Amniotic epithelial cell (primary cell): ENCODE data around the gene ACADSB.

Experiments used
- DNase-seq: peaks from one replicate; pipeline ENCODE4 v3.0.0-alpha.2; 2010; ENCODE audit warnings: low read depth

The ACADSB gene

GRCh38 chr10:123004298-123004697, 4.5 kb upstream of the ACADSB start:
- no peak for DNase-seq

- DNase-seq = peak; percentile 47
Observed at GRCh38 chr10:123007558-123008354, 1.1 kb upstream of the ACADSB start.

- DNase-seq = peak; percentile 3
Observed at GRCh38 chr10:123009105-123009820, 457 bp downstream of the ACADSB start.

- DNase-seq = no peak
Observed at GRCh38 chr10:123011987-123012386, 3.2 kb downstream of the ACADSB start.

GRCh38 chr10:123013456-123014419, 4.9 kb downstream of the ACADSB start:
- peak; percentile 8 for DNase-seq

- DNase-seq = no peak
Observed at GRCh38 chr10:123014772-123015171, 6.0 kb downstream of the ACADSB start.

- no peak for DNase-seq
Observed at GRCh38 chr10:123016228-123016627, 7.4 kb downstream of the ACADSB start.

GRCh38 chr10:123017421-123018165, 8.8 kb downstream of the ACADSB start:
- DNase-seq = no peak

- DNase-seq = no peak
Observed at GRCh38 chr10:123018531-123018930, 9.7 kb downstream of the ACADSB start.

GRCh38 chr10:123019264-123019663, 10.5 kb downstream of the ACADSB start:
- no peak for DNase-seq

GRCh38 chr10:123019941-123020703, 11.3 kb downstream of the ACADSB start:
- no peak for DNase-seq

- peak; percentile 15 for DNase-seq
Observed at GRCh38 chr10:123021517-123021916, 12.7 kb downstream of the ACADSB start.

- no peak for DNase-seq
Observed at GRCh38 chr10:123024540-123024939, 15.7 kb downstream of the ACADSB start.

- no peak for DNase-seq
Observed at GRCh38 chr10:123026302-123026701, 17.5 kb downstream of the ACADSB start.

GRCh38 chr10:123027861-123028260, 19.1 kb downstream of the ACADSB start:
- DNase-seq = peak; percentile 14

GRCh38 chr10:123031124-123031523, 22.3 kb downstream of the ACADSB start:
- DNase-seq = no peak

GRCh38 chr10:123034332-123034731, 25.5 kb downstream of the ACADSB start:
- DNase-seq = no peak

GRCh38 chr10:123035467-123036086, 26.8 kb downstream of the ACADSB start:
- DNase-seq = no peak

GRCh38 chr10:123038782-123039631, 30.2 kb downstream of the ACADSB start:
- DNase-seq = no peak

GRCh38 chr10:123039632-123039930, 30.8 kb downstream of the ACADSB start:
- DNase-seq = no peak
